Measurements from ENCODE around the gene HLA-DQA1. TPM values are rescaled to one million over a fixed set of nuclear protein-coding genes. Genes with fewer than 3 reads are reported as not detected.

Gene HLA-DQA1
- total and polyA plus RNA-seq, 2 experiments from 2014 or later = 0.42 TPM; not detected in 1

- TF ChIP-seq POLR2AphosphoS5 (IDR thresholded peaks at IDR 0.05; ENCODE audit: low read depth) = no peak
- no peak for TF ChIP-seq ZNF331 (CRISPR knock-in tag; IDR thresholded peaks at IDR 0.05; ENCODE audit: low read depth)
- TF ChIP-seq NANOG (IDR thresholded peaks at IDR 0.05; ENCODE audit: borderline replicate concordance) = no peak
- no peak for TF ChIP-seq EZH2phosphoT487 (IDR thresholded peaks at IDR 0.05; ENCODE audit: unreplicated experiment)
- no peak for TF ChIP-seq ZNF114 (CRISPR knock-in tag; IDR thresholded peaks at IDR 0.05)
- TF ChIP-seq ETS1 (IDR thresholded peaks at IDR 0.05) = no peak
Measured at GRCh38 chr6:32638532-32639219, 1.5 kb downstream of the HLA-DQA1 start (continued).

- no peaks in the 10 kb centered on the region for H3K9me2 ChIP-seq (ENCODE audit: insufficient read depth)
- H3K79me2 ChIP-seq (replicated peaks; ENCODE audit: insufficient read depth) = no peaks in the 10 kb centered on the region
- no peak for TF ChIP-seq ZNF462 (CRISPR knock-in tag; IDR thresholded peaks at IDR 0.05)
- TF ChIP-seq NANOG (IDR thresholded peaks at IDR 0.05; ENCODE audit: borderline replicate concordance) = no peak
- TF ChIP-seq ZNF114 (CRISPR knock-in tag; IDR thresholded peaks at IDR 0.05) = no peak
- no peak overlapping the region for H3K27ac ChIP-seq (ENCODE audit: low read depth)
- no peak overlapping the region for H2AFZ ChIP-seq
- peaks cover 7% of the 10 kb centered on the region; the same call in 1 of the 2 replicates for H3K4me1 ChIP-seq (ENCODE audit: insufficient read depth)
- Mint-ChIP-seq H3K4me1 (peaks cover 16% of the 10 kb centered on the region), H3K36me3 (ENCODE audit: low read depth) (no peaks in the 10 kb centered on the region), H3K27me3 (ENCODE audit: insufficient read depth, low read depth, poor library complexity) (peaks cover 2% of the 10 kb centered on the region), H3K27ac (no peak overlapping the region), H3K4me3 (no peak overlapping the region), H3K9me3 (no peaks in the 10 kb centered on the region)
- no peak overlapping the region for H3K4me3 ChIP-seq
- no peaks in the 10 kb centered on the region for H3K27me3 ChIP-seq (ENCODE audit: insufficient read depth)
- no peaks in the 10 kb centered on the region for H3K36me3 ChIP-seq (ENCODE audit: insufficient read depth)
- H3F3A ChIP-seq (replicated peaks; ENCODE audit: low read depth) = no peaks in the 10 kb centered on the region
- H4K20me1 ChIP-seq (replicated peaks; ENCODE audit: insufficient read depth) = no peaks in the 10 kb centered on the region
- no peak for ATAC-seq
- H3K4me2 ChIP-seq = no peak overlapping the region
- DNase-seq (ENCODE audit: low spot score) = no peak
Measured at GRCh38 chr6:32639440-32640394, 2.5 kb downstream of the HLA-DQA1 start.

Measured in GM23338 (cell line).